T-helper 1 cell treated with Interleukin-12 subunit alpha and Interleukin-12 subunit beta and Interleukin-4 antibody, amounts not matched to agents 30 ng/mL and 1 ng/mL, for 36 hours (primary cell): ENCODE measurements around the gene HOXB8. TPM values are rescaled to one million over a fixed set of nuclear protein-coding genes. Genes with fewer than 3 reads are reported as not detected.

ENCODE experiments used
- intact Hi-C: fragments of 100-400 bp; cut with micrococcal nuclease; formaldehyde crosslinking; loops from one replicate; pipeline ENCODE4 v1.15.1; 2024
- total RNA-seq: library from RNA; stranded (reverse); gene quantifications from 2 replicates; pipeline ENCODE4 v1.2.3, GENCODE V29; 2022

Gene HOXB8
- total RNA-seq, 1 donor from 2014 or later: not detected

DNA sequence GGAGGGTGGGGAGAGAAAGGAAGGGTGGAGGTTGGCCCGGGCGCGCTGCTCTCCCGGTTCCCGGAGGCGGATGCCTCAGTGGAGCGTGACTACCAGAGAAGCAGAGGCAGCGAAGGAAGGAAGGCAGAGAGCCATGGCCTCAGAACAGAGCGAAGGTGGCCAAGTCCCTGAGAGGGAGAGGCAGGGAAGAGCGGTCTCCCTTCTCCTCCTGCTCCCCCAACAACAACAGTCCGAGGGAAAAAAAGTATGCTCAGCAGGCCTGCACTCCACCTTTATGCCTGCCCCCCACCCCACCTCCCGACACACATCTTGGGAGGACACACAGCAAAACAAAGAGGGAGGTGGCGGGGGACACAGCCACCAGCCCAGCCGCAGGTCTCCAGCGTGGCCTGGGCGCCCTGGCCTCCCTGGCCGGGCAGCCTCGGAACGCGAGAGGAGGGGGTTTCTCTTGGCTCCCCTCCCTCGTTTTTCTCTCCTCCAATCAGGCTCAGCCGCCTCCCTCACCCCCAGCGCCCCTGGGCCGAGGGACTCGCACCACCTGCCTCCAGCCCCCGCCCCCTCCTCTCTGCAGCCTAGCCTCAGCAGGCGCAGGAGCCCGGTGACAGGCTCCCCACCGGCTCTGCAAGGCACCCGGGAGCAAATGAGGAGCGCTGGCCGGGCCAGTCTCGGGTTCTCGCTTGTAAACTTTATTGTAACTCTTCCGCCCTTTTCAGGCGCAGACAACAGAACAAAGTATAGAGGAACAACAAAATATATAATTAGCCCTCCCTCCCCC is 3.2 kb downstream of the HOXB8 start:
- intact Hi-C loops: loop anchor here (1.0 to 10.0 kb wide), 5 partner anchors 14 to 587 kb away; partner anchors contain the start of genes CBX1, HOXB9 and SNX11

DNA sequence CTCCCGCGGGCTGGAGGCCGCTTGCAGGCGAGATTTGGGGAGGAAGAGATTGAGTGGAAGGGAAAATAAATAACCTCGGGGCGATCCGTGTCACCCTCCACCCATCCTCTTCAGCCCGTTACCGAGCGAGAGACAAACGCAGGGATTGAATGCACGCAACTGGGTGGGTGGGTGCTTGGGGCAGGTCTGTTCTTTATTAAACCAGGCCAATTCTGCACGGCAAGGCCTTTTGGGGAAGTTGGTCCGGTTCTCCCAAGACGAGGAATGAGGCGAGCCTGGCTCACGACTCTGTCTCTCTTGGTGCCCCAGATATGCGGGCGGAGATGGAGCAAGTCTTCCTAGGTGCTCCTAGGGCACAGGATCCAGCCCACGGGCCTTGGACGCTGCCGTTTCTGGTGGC is 3.9 kb downstream of the HOXB8 start:
- intact Hi-C loops: loop anchor here (1.0 to 10.0 kb wide), 3 partner anchors 15 to 586 kb away; partner anchors contain the start of genes CBX1, HOXB9 and SNX11

DNA sequence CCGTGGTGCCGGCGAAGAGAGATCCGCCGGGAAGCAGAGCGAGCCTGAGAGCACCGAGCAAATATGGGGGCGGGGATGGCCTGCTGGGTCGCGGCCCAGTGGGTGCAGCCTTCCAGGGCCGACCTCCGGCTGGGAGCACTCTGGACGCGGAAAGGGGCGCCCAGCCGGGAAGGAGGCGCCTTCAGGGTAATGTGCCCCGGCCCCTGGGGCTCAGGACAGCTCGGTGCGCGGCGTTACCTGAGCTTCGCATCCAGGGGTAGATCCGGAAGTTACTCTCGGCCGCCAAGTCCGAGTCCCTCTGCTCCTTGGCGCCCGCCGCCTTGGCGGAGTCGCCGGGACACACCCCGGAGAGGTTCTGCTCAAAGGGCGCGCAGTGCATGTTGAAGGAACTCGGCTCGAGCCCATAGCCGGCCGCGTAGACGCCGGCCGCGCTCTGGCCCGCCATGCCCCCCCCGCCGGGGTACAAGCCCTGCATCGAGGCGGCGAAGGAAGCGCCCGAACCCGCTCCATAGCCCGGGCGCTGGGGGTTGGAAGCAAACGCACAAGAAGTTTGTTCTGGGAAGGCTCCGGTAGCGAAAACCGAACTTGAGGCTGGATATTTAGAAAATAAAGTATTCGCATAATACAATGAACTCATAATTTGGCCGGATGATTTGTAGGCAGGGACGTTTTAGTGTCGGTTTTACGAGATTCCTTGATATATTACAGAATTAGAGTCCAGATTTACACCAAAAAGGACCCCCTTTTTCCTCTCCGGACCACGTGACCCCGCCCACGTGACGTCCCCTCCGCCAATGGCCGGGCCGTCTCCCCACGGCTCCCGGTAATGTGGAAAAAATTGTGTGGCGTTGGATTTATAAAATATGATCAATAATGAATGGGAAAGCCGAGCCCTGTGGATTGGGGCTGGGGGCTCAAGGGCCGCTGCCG is 4.5 kb downstream of the HOXB8 start, which contains the start of gene HOXB7:
HOXB7 (minus strand) TSS at position 736 of the 930 bp plus-strand sequence; CDS start at position 637, 99 bp downstream.
- intact Hi-C loops: loop anchor here (1.0 to 10.0 kb wide), 3 partner anchors 16 to 586 kb away; partner anchors contain the start of genes CBX1, HOXB9 and SNX11

DNA sequence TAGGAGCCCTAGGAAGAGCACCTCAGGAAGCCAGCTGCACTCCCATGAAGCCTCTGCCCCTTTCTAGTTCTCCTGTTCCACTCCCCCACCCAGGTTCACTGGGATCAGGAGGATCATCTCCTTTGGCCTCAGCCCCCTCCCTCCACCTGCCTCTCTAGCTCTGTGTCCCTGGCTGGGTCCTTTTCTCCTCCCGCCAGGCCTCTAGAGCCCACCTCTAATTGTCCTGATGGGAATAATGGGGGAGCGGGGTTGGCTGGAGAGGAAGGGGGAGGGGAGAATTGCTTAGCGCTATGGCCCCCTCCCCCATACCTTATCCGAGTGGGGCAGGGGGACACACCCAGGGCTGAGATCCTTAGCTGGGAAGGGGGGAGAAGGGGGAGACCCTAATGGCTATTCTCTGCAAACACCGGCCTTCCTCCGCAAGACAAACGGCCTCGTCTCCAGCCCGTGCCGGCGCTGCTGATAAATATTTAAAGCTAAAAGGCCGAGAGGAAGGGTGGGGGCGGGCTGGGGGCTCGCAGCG is 5.3 kb downstream of the HOXB8 start:
- intact Hi-C loops: loop anchor here (2.0 to 10.0 kb wide), 2 partner anchors 505 to 585 kb away; partner anchors contain the start of genes CBX1 and SNX11

- intact Hi-C loops: no loop called here
Observed at GRCh38 chr17:48609033-48609432, 6.1 kb downstream of the HOXB8 start.

GRCh38 chr17:48608494-48608834 is 6.6 kb downstream of the HOXB8 start:
- intact Hi-C loops: no loop called here

- intact Hi-C loops: no loop called here
Observed at GRCh38 chr17:48606892-48607614, 8.0 kb downstream of the HOXB8 start.

GRCh38 chr17:48605991-48606891 is 8.9 kb downstream of the HOXB8 start:
- intact Hi-C loops: no loop called here

GRCh38 chr17:48605409-48605919 is 9.6 kb downstream of the HOXB8 start:
- intact Hi-C loops: no loop called here

DNA sequence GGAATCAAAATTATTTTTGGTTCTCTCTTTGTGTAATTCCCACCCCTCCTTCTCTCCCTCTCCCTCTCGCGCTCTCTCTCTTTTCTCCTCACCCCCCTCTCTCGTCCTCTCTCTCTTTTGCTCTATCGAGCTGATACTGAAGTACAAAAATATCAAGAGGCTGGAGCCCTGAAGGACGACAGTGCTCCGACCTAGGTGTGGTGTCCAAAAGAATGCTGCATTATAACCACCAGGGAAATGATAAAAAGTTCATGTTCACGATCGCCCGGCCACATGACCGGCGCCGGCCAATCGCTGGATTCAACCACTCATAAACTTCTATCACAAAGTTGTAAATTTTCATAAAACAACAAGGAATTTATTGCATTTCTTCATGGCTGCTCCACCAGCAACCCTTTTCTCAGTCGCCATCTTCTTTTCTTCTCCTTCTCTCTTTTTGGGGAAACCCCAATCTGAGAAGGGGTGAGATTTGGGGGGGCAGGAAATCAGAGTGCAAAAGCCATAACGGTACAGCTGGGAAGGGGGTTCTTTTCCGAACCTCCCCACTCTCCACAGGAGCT is 10.2 kb downstream of the HOXB8 start, which contains the start of gene HOXB6:
HOXB6 (minus strand) TSS at position 217 of the 560 bp plus-strand sequence. CDS start 6,836 bp downstream, outside the sequence.
- intact Hi-C loops: no loop called here

DNA sequence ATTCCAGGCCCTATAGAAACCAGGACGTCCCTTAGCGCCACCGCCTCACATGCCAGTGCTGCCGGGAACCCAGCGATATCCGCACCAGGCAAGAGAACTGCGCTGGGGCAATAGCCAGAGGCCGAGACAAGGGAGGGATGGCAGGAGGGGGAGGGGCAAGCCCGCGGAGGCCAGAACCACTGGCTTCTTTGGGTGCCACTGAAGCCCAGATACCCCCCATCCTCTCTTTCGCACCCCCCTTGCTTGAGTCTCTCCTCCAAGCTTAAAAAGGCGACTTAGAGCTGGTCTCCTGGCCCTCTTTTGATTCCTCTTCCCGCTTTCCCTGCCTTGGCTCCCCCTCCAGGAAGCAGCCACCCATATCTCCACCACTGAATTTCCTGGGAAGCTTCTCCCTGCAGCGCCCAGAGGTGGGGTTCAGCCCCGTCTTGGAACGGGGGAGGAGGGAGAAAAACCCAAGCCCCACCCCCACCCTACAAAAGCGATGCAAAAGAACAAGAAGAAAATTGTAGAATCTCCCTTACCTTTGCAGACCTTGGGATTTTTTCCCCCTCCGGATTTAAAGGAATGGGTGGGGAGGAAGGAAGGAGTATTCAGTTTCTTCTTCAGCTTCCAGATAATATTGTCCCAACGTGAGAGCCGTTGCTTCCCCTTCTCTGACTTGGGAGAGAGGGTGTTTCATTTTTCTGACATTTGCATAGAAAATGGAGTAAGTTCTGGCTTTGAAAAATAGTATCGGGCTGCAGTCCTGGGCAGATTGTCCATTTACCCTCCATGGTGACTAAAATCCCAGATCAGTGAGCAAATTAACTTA is 10.9 kb downstream of the HOXB8 start:
- intact Hi-C loops: no loop called here

GRCh38 chr17:48601539-48602425 is 13.3 kb downstream of the HOXB8 start:
- intact Hi-C loops: loop anchor here (1.0 kb wide), 1 partner anchor 45 kb away; no protein-coding TSS in a partner anchor

- intact Hi-C loops: loop anchor here (1.0 kb wide), 1 partner anchor 45 kb away; no protein-coding TSS in a partner anchor
Observed at GRCh38 chr17:48601207-48601538, 13.9 kb downstream of the HOXB8 start.

- intact Hi-C loops: loop anchor here (1.0 kb wide), 1 partner anchor 46 kb away; no protein-coding TSS in a partner anchor
Observed at GRCh38 chr17:48600244-48601098, 14.6 kb downstream of the HOXB8 start.

GRCh38 chr17:48599354-48599753 is 15.7 kb downstream of the HOXB8 start:
- intact Hi-C loops: loop anchor here (5.0 to 10.0 kb wide), 2 partner anchors 33 to 465 kb away; no protein-coding TSS in a partner anchor

GRCh38 chr17:48598736-48599135 is 16.4 kb downstream of the HOXB8 start:
- intact Hi-C loops: loop anchor here (5.0 to 10.0 kb wide), 2 partner anchors 34 to 464 kb away; no protein-coding TSS in a partner anchor
